Measurements from ENCODE around the gene TPGS2.
"Not testable (repeated sequence)": the region's sequence is repeated elsewhere in the genome, so short reads cannot be mapped to it uniquely, and the experiment has no call there.

The TPGS2 gene

DNA sequence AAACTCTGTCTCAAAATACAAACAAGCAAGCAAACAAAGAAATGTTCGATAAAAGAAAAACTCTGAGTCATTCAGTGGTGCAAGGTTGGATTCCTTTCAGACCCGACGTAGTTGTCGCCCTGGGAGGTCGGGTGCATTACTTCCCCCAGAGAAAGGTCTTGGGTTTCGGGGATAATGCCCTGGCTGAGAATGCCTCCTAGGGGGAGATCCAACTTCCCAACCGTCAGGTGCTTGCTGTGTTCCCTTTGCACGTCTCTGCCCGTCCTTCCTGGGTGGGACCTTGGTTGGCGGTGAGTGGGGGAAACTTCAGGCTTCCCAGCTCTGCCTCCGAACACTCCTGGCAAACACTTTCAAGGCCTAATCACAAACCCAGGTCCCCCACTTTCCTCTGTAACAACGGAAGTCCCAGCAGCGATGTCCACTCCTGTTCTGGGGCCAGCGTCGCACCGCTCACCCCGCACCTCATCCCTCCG lies 609 bp downstream of the TPGS2 start:
- peak overlapping the region; percentile 96 for H3K4me3 ChIP-seq (ENCODE audit: low read depth, low read length)
- TF ChIP-seq, protein P1, sequence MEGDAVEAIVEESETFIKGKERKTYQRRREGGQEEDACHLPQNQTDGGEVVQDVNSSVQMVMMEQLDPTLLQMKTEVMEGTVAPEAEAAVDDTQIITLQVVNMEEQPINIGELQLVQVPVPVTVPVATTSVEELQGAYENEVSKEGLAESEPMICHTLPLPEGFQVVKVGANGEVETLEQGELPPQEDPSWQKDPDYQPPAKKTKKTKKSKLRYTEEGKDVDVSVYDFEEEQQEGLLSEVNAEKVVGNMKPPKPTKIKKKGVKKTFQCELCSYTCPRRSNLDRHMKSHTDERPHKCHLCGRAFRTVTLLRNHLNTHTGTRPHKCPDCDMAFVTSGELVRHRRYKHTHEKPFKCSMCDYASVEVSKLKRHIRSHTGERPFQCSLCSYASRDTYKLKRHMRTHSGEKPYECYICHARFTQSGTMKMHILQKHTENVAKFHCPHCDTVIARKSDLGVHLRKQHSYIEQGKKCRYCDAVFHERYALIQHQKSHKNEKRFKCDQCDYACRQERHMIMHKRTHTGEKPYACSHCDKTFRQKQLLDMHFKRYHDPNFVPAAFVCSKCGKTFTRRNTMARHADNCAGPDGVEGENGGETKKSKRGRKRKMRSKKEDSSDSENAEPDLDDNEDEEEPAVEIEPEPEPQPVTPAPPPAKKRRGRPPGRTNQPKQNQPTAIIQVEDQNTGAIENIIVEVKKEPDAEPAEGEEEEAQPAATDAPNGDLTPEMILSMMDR (IDR thresholded peaks at IDR 0.05; ENCODE audit: low read depth, low read length, missing control alignments) = no peak
- in situ Hi-C loops (cut with HindIII; ENCODE audit: low sequenced_read_pairs) = no loop called here
- DNase-seq (ENCODE audit: low read depth) = peak; percentile 41

DNA sequence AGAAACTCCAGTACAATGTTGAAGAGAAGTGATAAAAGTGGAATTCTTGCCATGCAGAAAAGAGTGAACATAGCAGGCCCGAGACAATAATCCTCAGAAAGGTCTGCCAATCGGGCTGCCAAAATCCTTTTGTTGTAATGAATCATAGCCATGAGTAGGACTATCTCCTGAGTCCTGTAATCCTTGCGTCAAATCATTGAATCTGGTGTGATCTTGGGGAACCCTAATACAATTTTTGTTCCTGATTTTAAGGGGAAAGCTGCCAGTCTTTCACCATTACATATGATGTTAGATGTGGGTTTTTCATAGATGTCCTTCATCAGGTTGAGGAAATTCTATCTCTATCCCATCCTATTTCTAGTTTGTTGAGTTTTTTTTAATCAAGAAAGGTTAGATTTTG lies 2.2 kb downstream of the TPGS2 start:
- H3K4me3 ChIP-seq (ENCODE audit: low read depth, low read length) = no peak overlapping the region
- in situ Hi-C loops (cut with HindIII; ENCODE audit: low sequenced_read_pairs) = no loop called here
- DNase-seq (ENCODE audit: low read depth) = no peak
- TF ChIP-seq, protein P1 (IDR thresholded peaks at IDR 0.05; ENCODE audit: low read depth, low read length, missing control alignments) = no peak

DNA sequence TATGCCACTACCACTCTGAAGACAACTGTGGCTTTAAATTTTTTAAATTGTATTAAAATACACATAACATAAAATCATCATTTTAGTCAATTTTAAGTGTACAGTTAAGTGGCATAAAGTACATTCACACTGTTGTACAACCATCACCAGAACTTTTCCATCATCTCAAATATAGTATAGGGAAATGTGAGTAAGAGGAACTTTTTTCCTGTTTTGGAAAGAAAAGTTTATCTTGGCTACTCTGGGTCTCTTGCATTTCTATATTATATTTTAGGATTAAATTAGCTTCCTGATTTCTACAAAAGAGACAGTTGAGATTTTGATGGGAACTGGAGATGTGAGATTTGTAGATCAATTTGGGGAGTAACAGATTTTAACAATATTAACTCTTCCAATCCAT lies 3.3 kb downstream of the TPGS2 start:
- DNase-seq (ENCODE audit: low read depth) = no peak
- TF ChIP-seq, protein P1 (IDR thresholded peaks at IDR 0.05; ENCODE audit: low read depth, low read length, missing control alignments) = no peak
- in situ Hi-C loops (cut with HindIII; ENCODE audit: low sequenced_read_pairs) = no loop called here
- H3K4me3 ChIP-seq (ENCODE audit: low read depth, low read length) = no peak overlapping the region

DNA sequence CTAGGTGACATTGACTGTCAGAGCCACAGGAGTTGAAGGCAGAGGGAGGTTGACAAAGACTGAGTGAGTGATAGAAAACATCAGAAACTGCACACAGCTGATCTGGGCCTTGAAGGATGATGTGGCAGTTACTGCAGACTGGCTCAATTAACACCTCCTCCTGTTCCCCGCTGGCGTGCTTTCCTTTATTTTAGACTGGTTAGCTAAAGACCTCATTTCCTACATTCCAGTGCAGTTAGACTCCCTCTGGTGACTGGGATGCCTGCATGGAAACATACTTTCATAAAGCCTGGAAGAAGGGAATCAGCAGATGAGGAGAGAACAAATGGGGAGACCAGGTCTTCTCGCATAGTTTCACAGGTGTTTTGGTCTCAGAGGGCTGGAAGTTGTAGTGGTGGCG lies 7.1 kb downstream of the TPGS2 start:
- in situ Hi-C loops (cut with HindIII; ENCODE audit: low sequenced_read_pairs) = no loop called here
- TF ChIP-seq, protein P1 (IDR thresholded peaks at IDR 0.05; ENCODE audit: low read depth, low read length, missing control alignments) = no peak
- no peak overlapping the region for H3K4me3 ChIP-seq (ENCODE audit: low read depth, low read length)
- no peak for DNase-seq (ENCODE audit: low read depth)

DNA sequence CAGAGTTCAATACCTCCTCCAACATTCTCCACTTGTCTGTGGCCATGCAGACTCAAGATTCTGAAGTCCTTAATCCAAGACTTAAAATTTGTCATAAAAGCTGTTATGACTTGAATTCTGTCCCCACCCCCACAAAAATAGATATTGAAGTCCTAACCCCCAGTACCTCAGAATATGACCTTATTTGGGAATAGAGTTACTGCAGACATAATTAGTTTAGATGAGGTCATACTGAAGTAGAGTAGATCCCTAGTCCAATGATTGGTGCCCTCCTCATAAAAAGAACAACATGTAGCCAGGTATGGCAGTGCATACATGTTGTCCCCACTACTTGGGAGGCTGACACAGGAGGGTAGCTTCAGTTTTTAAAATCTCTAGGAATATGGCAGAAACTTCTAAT lies 9.2 kb downstream of the TPGS2 start:
- H3K4me3 ChIP-seq (ENCODE audit: low read depth, low read length) = no peak overlapping the region
- no peak for DNase-seq (ENCODE audit: low read depth)
- TF ChIP-seq, protein P1 (IDR thresholded peaks at IDR 0.05; ENCODE audit: low read depth, low read length, missing control alignments) = no peak
- in situ Hi-C loops (cut with HindIII; ENCODE audit: low sequenced_read_pairs) = no loop called here

DNA sequence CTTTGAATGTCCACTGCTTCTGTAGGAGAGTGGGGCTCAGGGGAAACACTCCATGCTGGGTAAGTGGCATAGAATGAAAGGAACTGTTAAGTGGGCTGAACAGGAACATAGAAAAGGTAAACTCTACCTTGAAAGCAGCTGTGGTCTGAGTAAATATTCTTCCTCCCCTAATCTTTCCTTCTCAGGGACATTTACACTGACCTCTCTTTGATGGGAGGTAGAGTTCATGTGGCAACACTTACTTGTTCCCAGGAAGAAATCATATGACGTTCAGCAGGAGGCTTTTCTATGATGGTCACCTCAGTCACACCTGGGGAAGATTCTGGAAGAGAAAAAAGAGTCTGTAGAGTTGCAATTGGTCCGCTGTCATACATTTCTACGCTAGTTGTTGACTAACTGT lies 10.2 kb downstream of the TPGS2 start:
- in situ Hi-C loops (cut with HindIII; ENCODE audit: low sequenced_read_pairs) = no loop called here
- DNase-seq (ENCODE audit: low read depth) = no peak
- H3K4me3 ChIP-seq (ENCODE audit: low read depth, low read length) = no peak overlapping the region
- TF ChIP-seq, protein P1 (IDR thresholded peaks at IDR 0.05; ENCODE audit: low read depth, low read length, missing control alignments) = no peak

DNA sequence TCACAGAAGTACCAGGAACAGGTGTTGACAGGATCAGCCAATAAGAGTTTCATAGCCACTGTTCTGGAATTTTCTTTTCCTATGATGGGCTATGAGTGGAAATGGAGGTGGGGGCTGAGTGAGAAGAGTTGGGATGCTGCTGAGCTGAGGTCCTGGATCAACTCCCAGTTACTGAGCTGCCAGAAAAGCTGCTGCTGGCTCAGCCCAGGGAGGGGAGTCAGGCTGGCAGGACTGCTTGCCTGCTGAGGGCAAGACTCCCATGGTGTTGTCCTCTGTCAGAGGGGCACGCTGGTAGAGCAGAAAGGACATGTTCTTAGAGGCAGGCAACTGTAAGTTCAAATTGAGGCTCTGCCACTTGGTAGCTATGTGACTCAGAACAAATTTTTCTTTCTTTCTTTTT lies 11.8 kb downstream of the TPGS2 start:
- in situ Hi-C loops (cut with HindIII; ENCODE audit: low sequenced_read_pairs) = no loop called here
- DNase-seq (ENCODE audit: low read depth) = no peak
- TF ChIP-seq, protein P1 (IDR thresholded peaks at IDR 0.05; ENCODE audit: low read depth, low read length, missing control alignments) = no peak
- H3K4me3 ChIP-seq (ENCODE audit: low read depth, low read length) = no peak overlapping the region

DNA sequence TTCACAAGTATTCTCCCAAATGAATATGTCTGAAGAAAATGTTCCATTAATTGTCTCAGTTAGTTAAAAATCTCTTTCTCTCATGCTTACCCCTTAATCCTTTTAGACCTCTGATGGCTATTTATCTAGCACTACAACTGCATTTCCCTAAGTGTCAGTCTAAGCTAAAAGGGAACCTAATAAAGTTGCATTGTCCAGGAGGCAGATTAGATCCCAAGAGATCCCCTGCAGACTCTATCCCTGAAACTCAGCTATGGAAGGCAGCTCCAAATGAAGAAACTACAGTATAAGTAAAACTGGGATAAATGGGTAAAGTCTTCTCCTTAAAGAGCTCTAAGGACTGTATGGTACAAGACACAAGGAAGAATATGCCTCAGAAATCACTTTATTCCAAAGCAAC lies 12.7 kb downstream of the TPGS2 start:
- H3K4me3 ChIP-seq (ENCODE audit: low read depth, low read length); in situ Hi-C loops (cut with HindIII; ENCODE audit: low sequenced_read_pairs); DNase-seq (ENCODE audit: low read depth): not testable (repeated sequence)

All from astrocyte of the cerebellum (primary cell).